Superior temporal gyrus (tissue), 1 donor: ENCODE data around the gene PDP2.

Experiments used
- DNase-seq: peaks from one replicate; pipeline ENCODE4 v3.0.0-alpha.2; 2016; ENCODE audit errors: extremely low spot score

PDP2 gene

GRCh38 chr16:66903544-66904427 lies 23.5 kb downstream of the PDP2 start:
- no peak for DNase-seq

GRCh38 chr16:66904428-66904845 lies 24.1 kb downstream of the PDP2 start:
- DNase-seq = no peak

GRCh38 chr16:66904846-66905632 lies 24.7 kb downstream of the PDP2 start:
- DNase-seq = no peak

- DNase-seq = no peak
These were observed 25.6 kb downstream of the PDP2 start for GRCh38 chr16:66905633-66906539.

- DNase-seq = no peak
These were observed 26.9 kb downstream of the PDP2 start for GRCh38 chr16:66906916-66907836.

GRCh38 chr16:66908116-66908515 lies 27.8 kb downstream of the PDP2 start:
- no peak for DNase-seq

- no peak for DNase-seq
These were observed 28.6 kb downstream of the PDP2 start for GRCh38 chr16:66908762-66909559.

- DNase-seq = no peak
These were observed 30.0 kb downstream of the PDP2 start for GRCh38 chr16:66910175-66910940.

GRCh38 chr16:66911112-66911511 lies 30.8 kb downstream of the PDP2 start:
- no peak for DNase-seq

- DNase-seq = no peak
These were observed 31.5 kb downstream of the PDP2 start for GRCh38 chr16:66911801-66912200.

- DNase-seq = no peak
These were observed 32.8 kb downstream of the PDP2 start for GRCh38 chr16:66913081-66913480.

GRCh38 chr16:66913711-66914110 lies 33.4 kb downstream of the PDP2 start:
- no peak for DNase-seq

GRCh38 chr16:66914541-66914940 lies 34.2 kb downstream of the PDP2 start:
- no peak for DNase-seq

GRCh38 chr16:66915041-66915440 lies 34.7 kb downstream of the PDP2 start:
- DNase-seq = no peak

GRCh38 chr16:66916518-66916917 lies 36.2 kb downstream of the PDP2 start:
- no peak for DNase-seq

- DNase-seq = no peak
These were observed 37.4 kb downstream of the PDP2 start for GRCh38 chr16:66917741-66918140.

- no peak for DNase-seq
These were observed 38.0 kb downstream of the PDP2 start for GRCh38 chr16:66918355-66918754.

GRCh38 chr16:66918803-66919568 lies 38.7 kb downstream of the PDP2 start, which contains the start of gene CDH16:
CDH16 (minus strand) TSS chr16:66918885; CDS start chr16:66918065, 820 bp downstream.
- no peak for DNase-seq
